DND-41 (cell line): ENCODE measurements around the gene TUBGCP5.

ENCODE experiments used
- ATAC-seq: fragments of 200-7000 bp; cut with Tn5 transposase; 3 replicates; pipeline ENCODE4 v1.9.1; 2021; ENCODE audit warnings: low read depth; ENCODE audit not compliant: insufficient read depth
- DNase-seq: peaks from one replicate; pipeline ENCODE4 v3.0.0-alpha.2; 2020
- H2AFZ ChIP-seq: 2 replicates; pipeline ENCODE4 v1.6.0; 2012; ENCODE audit warnings: low read depth, low read length
- H3K27ac ChIP-seq: 2 replicates; pipeline ENCODE4 v1.5.1; 2012; ENCODE audit warnings: low read length, inconsistent platforms
- H3K27me3 ChIP-seq: fragments of 200-600 bp; sonication (generic); 2 replicates; pipeline ENCODE4 v1.6.0; 2012; ENCODE audit warnings: low read length, mild to moderate bottlenecking, inconsistent platforms; ENCODE audit not compliant: insufficient read depth, poor library complexity
- H3K36me3 ChIP-seq: 2 replicates; pipeline ENCODE4 v1.5.1; 2012; ENCODE audit warnings: low read length, inconsistent platforms; ENCODE audit not compliant: insufficient read depth
- H3K4me1 ChIP-seq: 2 replicates; pipeline ENCODE4 v1.5.1; 2012; ENCODE audit warnings: mild to moderate bottlenecking, low read length; ENCODE audit not compliant: insufficient read depth
- H3K4me2 ChIP-seq: 2 replicates; pipeline ENCODE4 v1.6.0; 2012; ENCODE audit warnings: mild to moderate bottlenecking, moderate library complexity, low read length, inconsistent platforms; ENCODE audit not compliant: insufficient read depth
- H3K4me3 ChIP-seq, 2 experiments: fragments of 200-600 bp in 1 of 2; shearing (Covaris generic) in 1 of 2; 2 replicates each; pipeline ENCODE4 v1.5.1; 2012 to 2016; ENCODE audit warnings: inconsistent platforms in 2 of 2, low read length in 2 of 2, mild to moderate bottlenecking in 2 of 2, low read depth in 1 of 2, moderate library complexity in 1 of 2
- H3K79me2 ChIP-seq: 2 replicates; pipeline ENCODE4 v1.6.0; 2012; ENCODE audit warnings: low read length, inconsistent platforms; ENCODE audit not compliant: insufficient read depth
- H3K9ac ChIP-seq: 2 replicates; pipeline ENCODE4 v1.6.0; 2012; ENCODE audit warnings: low read depth, mild to moderate bottlenecking, inconsistent platforms, low read length, moderate library complexity
- H3K9me3 ChIP-seq: 2 replicates; pipeline ENCODE4 v1.5.1; 2012; ENCODE audit warnings: low read length, moderate library complexity, mild to moderate bottlenecking, inconsistent platforms; ENCODE audit not compliant: insufficient read depth, severe bottlenecking
- H4K20me1 ChIP-seq: 2 replicates; pipeline ENCODE4 v1.6.0; 2012; ENCODE audit warnings: low read length; ENCODE audit not compliant: insufficient read depth
- CTCF ChIP-seq: IDR thresholded peaks from 2 replicates; pipeline ENCODE4 v1.5.1; 2012; ENCODE audit warnings: borderline replicate concordance, low read length, moderate library complexity, mild to moderate bottlenecking; ENCODE audit not compliant: poor library complexity, severe bottlenecking; ENCODE audit errors: extremely low read depth
- EZH2 ChIP-seq: IDR thresholded peaks from 3 replicates; pipeline ENCODE4 v1.6.1; 2012; ENCODE audit warnings: borderline replicate concordance, low read depth, mild to moderate bottlenecking, moderate library complexity, low read length, inconsistent platforms; ENCODE audit not compliant: severe bottlenecking

Gene TUBGCP5

DNA sequence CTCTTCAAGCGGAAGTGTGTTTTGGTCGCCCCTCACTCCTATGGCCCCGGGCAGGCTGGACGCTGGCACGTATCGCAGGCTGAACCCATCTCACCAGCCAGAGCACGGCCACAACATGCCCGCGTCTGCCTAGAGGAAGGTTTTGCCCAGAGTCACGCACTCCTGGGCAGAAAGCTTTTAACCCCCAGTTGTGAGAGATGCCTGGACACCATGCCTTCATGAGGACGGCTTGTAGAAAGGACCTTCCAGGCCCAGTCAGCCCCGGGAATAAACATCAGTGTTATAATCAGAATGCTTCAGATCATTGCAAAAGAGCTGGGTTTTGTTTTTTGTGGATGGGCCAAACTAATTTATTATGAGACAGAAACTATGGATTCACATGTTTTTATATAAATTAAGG lies 75.7 kb downstream of the TUBGCP5 start:
- no peak for ATAC-seq
- no peak overlapping the region for H3K4me3 ChIP-seq
- peaks cover 7% of the 10 kb centered on the region; the same call in 1 of the 2 replicates for H4K20me1 ChIP-seq
- H3K27ac ChIP-seq, result no peak overlapping the region
- H3K36me3 ChIP-seq, result no peaks in the 10 kb centered on the region
- H3K4me2 ChIP-seq, result no peak overlapping the region
- TF ChIP-seq CTCF, result no peak
- no peak for TF ChIP-seq EZH2
- H3K27me3 ChIP-seq, result no peaks in the 10 kb centered on the region
- no peaks in the 10 kb centered on the region for H3K79me2 ChIP-seq
- no peaks in the 10 kb centered on the region for H3K4me1 ChIP-seq
- H3K9me3 ChIP-seq, result no peaks in the 10 kb centered on the region
- DNase-seq, result no peak
- H3K9ac ChIP-seq, result no peak overlapping the region
- no peak overlapping the region for H2AFZ ChIP-seq

DNA sequence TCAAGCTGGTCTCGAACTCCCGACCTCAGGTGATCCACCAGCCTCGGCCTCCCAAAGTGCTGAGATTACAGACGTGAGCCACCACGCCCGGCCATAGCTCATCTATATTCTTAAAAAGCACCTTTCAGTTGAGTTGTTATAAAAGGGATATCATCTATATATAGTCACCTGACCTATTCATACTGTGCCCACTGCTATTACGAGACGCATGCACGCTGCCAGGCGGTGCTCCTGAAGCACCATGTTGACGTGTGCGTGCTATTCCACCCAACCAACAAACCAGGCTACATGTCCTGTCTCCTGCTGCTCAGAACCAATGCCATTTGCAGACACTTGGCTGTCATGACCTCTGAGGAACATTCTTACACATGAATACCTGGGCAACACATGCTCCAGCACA lies 76.8 kb downstream of the TUBGCP5 start:
- H3K27ac ChIP-seq, result no peak overlapping the region
- ATAC-seq (no peak), DNase-seq (no peak)
- no peaks in the 10 kb centered on the region for H3K4me1 ChIP-seq
- no peaks in the 10 kb centered on the region for H3K79me2 ChIP-seq
- TF ChIP-seq CTCF (no peak), EZH2 (no peak)
- H3K9me3 ChIP-seq, result no peaks in the 10 kb centered on the region
- H2AFZ ChIP-seq, result no peak overlapping the region
- H4K20me1 ChIP-seq, result peaks cover 7% of the 10 kb centered on the region; the same call in 1 of the 2 replicates
- no peak overlapping the region for H3K4me3 ChIP-seq
- H3K36me3 ChIP-seq, result no peaks in the 10 kb centered on the region
- H3K4me2 ChIP-seq, result no peak overlapping the region
- no peaks in the 10 kb centered on the region for H3K27me3 ChIP-seq
- H3K9ac ChIP-seq, result no peak overlapping the region

DNA sequence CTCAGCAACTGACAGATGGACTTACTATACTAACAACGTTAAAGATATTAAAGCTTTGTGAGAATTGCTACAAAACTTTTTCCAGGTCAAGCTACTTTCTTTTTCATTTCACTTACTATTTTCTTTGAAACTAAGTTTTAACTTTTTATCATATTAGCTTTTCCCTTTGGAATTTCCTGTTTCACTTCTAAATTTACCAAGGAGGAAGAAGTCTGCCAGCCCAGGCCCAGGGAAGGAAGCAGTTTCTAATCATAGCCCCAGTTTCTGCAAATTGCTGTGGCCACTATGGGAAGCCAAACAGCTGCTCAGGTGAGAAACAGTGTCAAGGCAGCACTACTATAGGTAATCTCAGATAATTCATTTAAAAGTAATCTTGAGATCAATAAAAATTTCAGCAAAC lies 77.6 kb downstream of the TUBGCP5 start:
- Histone ChIP-seq H2AFZ (no peak overlapping the region), H3K79me2 (no peaks in the 10 kb centered on the region), H3K4me3 (no peak overlapping the region), H3K27ac (no peak overlapping the region), H3K4me1 (no peaks in the 10 kb centered on the region), H3K4me2 (no peak overlapping the region), H3K9ac (no peak overlapping the region), H3K9me3 (no peaks in the 10 kb centered on the region), H3K27me3 (no peaks in the 10 kb centered on the region), H3K36me3 (no peaks in the 10 kb centered on the region), H4K20me1 (peaks cover 7% of the 10 kb centered on the region; the same call in 1 of the 2 replicates)
- TF ChIP-seq EZH2, result no peak
- no peak for TF ChIP-seq CTCF
- DNase-seq, result no peak
- ATAC-seq, result no peak

GRCh38 chr15:22960556-22960955 lies 78.8 kb downstream of the TUBGCP5 start:
- ATAC-seq, result no peak
- Histone ChIP-seq H2AFZ (no peak overlapping the region), H3K27ac (no peak overlapping the region), H3K9ac (no peak overlapping the region), H4K20me1 (peaks cover 7% of the 10 kb centered on the region; the same call in 1 of the 2 replicates), H3K4me1 (no peaks in the 10 kb centered on the region), H3K4me2 (no peak overlapping the region), H3K79me2 (no peaks in the 10 kb centered on the region), H3K27me3 (no peaks in the 10 kb centered on the region), H3K9me3 (no peaks in the 10 kb centered on the region), H3K36me3 (no peaks in the 10 kb centered on the region), H3K4me3 (no peak overlapping the region)
- no peak for TF ChIP-seq EZH2
- no peak for DNase-seq
